DMS114 treated with DMSO at 0.1 percent for 48 hours (cell line): ENCODE data around the gene SNX13.

ENCODE experiments used
- DNase-seq: peaks from one replicate; lab custom pipeline; 2025; ENCODE audit not compliant: unreplicated experiment; lab: John Stamatoyannopoulos, UW

The SNX13 gene, protein sequence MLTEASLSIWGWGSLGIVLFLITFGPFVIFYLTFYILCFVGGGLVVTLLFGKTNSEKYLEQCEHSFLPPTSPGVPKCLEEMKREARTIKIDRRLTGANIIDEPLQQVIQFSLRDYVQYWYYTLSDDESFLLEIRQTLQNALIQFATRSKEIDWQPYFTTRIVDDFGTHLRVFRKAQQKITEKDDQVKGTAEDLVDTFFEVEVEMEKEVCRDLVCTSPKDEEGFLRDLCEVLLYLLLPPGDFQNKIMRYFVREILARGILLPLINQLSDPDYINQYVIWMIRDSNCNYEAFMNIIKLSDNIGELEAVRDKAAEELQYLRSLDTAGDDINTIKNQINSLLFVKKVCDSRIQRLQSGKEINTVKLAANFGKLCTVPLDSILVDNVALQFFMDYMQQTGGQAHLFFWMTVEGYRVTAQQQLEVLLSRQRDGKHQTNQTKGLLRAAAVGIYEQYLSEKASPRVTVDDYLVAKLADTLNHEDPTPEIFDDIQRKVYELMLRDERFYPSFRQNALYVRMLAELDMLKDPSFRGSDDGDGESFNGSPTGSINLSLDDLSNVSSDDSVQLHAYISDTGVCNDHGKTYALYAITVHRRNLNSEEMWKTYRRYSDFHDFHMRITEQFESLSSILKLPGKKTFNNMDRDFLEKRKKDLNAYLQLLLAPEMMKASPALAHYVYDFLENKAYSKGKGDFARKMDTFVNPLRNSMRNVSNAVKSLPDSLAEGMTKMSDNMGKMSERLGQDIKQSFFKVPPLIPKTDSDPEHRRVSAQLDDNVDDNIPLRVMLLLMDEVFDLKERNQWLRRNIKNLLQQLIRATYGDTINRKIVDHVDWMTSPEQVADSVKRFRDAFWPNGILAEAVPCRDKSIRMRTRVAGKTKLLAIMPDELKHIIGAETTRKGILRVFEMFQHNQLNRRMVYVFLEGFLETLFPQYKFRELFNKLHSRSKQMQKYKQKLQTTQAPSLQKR

DNA sequence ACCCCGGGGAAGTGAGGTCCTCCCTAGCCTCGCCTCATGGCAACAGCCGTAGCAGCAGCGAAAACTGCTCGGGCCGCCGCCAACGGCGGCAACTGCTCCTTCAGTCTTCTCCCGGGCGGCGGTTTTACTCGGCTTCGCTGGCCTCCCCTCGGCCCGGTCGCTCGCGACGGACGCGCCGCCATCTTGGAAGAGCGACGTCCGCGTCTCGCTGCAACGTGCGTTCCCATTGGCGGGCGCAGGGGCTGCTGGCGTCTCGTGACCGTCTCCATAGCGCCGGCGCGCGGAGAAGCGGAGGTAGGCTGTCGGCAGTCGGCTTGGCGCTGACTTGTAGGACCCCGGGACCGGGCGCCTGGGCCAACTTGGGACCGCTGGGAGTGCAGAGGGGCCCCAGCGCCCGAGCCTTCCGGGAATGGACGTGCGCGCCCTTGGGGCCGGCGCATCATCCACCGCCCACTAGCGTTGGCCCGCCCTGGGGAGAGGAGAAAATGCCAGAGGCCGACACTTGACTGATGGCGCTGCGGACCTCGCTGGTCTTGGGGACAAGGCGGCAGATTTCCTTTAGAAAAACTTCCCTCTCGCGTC is at the start of gene SNX13:
TSS of gene SNX13 (minus strand) at position 193 of the 582 bp plus-strand sequence. CDS start 199 bp downstream, outside the sequence.
- peak; percentile 77 for DNase-seq

DNA sequence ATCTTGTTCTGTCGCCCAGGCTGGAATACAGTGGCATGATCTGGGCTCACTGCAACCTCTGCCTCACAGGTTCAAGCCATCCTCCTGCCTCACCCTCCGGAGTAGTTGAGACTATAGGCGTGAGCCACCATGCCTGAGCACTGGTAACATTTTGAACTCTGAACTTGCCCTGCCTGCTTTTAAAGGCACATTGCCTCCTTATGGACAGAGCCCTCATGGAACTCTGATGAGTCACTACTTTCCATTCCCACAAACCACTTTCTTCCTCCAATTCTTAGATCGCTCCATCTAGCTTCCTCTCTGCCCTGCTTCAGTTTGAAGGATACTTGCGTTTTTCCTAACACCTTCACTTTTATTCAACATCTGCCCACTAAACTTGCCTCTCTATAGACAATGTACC is 49.3 kb upstream of the SNX13 start:
- no peak for DNase-seq

DNA sequence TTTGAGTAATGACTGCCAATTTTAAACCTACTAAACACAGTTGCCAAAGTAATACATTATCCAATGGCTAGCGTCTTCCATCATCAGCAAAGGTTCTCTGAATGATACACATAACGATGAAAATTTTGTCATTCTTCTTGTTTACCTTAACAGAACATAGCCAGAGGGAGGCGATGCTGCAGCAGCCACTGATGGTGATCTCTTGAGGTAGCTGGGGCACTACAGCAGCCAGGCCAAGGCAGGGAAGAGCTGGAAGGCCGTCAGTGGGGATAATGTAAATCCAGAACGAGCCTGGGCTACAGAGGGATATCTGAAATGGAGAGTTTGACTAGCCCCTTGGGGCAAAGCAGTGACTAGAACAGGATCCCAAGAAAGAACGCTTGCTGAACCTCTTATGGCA is 48.6 kb upstream of the SNX13 start:
- no peak for DNase-seq

DNA sequence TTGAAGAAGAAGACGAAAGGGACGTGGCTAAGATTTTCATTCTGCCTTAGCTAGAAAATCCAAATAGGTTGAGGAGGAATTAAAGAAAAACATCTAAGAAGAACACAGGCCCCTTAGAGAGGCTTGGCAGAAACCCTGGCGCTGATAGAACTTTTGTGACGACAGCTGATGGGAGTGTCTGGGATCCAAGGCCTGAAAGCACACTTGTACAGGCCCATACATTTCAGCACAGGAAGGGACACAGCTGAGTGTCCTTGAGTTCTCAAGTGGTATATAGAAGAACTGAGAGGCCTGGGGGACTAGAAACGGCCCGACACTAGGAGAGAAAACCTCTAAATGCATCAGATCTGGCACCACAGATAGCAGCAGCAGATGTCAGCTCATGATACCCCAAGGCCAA is 47.8 kb upstream of the SNX13 start:
- no peak for DNase-seq

DNA sequence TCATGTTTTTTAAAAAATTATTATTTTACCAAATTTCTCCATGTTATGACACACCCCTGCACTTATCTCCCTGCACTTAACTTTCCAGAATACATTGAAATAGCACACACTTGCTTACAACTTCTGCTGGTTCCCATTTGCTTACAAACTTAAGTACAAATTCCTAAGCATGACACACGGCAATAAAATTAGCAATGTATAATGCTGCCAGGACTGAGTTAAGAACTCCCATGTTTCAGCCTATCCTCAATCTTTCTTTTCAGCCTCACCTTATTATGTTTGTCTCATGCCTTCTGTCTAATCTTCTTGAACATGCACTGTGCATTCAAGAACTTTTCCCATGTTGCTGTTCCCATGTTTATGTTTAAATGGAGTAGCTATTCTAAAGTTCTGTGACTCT is 46.6 kb upstream of the SNX13 start:
- no peak for DNase-seq

DNA sequence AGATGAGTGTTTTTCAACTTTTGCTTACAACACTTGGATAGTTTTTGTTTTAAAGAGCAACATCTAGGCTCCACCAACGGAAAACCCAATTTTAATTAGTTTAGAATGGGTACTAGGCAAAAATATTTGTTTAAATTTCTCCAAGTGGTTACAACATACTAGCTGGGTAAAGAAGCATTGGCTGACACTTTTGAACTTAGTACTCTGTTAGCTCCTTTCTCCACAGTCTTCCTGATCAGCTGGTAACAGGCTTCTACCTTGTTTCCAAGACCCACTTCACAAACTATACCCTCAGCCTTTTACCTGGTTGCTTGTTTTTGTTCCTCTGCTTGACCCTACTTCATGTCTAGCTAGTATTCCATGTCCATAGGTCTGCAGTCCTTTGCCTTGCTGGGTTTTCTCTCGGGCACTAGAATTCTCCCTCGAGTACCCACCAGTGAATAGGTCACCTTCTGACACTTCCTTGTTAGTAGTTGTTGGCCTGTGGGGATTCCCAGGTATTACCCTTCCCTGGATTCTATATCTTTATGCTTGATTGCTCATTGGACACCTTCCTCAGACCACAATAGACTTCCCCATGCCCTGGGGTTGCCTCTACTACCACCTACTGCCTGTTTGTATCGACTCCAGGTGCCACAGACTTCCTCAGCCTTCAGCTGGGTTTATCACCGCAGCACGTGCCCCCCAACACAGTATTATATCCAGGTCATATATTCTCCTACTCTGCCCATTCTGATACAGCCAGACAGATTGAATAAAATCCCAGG is 45.4 kb upstream of the SNX13 start:
- no peak for DNase-seq

DNA sequence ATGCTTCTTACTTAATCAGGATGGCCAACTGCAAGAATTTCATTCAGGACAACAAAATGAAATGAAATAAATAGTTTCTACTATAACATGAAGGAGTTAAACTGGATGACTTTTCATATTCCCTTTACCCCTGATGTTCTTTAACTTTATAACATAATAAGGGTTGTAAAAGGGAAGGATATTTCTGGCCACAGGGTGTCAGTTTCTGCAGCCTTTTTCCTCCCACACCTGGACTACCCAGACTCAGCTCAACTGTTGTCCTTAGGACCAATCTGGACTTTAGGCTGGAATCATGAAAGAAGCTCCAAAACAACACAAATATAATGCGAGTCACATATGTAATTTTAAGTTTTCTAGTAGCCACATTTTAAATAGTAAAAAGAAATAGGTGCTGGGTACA is 44.0 kb upstream of the SNX13 start:
- DNase-seq = no peak

DNA sequence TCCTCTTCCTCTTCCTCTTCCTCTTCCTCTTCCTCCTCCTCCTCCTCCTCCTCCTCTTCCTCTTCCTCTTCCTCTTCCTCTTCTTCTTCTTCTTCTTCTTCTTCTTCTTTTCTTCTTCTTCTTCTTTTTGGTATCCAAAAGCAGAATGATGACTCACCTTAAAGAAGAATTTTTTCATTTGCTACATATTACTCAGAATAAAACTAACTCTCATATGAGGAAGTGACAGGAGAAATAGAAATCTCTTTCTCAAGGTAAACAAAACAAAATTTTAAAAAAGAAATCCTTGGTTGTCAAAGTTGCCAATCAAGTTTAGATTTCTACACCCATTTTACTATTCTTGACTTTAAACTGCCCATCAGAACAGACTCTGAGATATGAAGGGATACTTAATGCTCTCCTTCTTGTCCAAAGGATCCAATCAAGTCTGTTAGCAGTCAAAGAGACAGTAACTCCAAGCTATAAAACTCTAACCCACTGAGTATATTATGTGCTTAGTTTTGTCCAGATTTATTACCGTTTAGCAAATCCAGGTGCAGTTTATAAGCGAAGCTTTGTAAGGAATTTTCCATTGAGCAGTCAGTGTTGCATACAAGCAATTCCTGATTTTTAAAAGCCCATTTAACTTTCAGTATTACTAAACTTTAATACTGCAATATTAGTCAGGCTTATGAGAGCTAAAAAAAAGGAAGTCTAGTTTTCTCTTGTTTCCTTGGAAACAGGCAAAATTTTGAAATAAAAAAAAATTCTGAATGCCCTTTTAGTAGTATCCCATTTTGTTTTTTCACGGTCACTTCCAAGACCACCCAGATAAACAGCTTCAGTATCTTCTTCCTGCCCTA is 43.1 kb upstream of the SNX13 start:
- DNase-seq = no peak

DNA sequence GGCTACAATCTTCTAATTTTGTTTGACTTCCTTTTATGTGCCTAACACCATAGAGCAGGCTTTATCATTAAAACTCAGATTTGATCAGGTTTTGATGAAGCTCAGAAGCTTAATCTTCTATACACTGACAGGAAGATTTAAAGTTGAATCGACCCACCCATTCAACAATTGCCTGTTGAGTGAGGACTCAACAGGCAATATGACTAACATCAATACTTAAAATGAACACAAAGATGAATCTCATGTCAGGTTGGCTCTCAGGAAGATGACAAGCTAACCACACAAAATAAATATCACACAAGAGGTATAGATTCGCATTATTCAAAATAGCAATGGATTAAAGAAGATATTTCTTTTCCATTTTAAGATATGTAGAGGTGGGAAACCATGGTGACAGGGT is 36.7 kb upstream of the SNX13 start:
- no peak for DNase-seq

DNA sequence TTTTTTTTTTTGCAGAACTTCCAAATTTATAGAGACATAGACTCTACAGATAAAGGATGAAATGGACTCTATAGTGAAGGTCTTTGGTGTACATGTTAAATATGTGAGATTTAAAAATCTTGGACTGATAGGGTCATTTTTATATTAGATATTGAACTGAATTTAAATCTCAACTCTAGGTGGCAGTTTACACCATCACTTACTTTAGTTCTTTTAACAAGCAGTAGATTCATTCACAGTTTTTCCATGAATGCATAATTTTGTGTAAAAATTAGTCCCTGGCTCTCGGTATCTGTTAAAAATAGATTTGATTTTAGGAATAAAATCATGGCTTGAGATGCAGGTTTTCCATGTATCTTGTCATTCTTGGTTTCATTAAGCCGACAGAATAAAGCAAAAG is 31.1 kb upstream of the SNX13 start:
- no peak for DNase-seq

DNA sequence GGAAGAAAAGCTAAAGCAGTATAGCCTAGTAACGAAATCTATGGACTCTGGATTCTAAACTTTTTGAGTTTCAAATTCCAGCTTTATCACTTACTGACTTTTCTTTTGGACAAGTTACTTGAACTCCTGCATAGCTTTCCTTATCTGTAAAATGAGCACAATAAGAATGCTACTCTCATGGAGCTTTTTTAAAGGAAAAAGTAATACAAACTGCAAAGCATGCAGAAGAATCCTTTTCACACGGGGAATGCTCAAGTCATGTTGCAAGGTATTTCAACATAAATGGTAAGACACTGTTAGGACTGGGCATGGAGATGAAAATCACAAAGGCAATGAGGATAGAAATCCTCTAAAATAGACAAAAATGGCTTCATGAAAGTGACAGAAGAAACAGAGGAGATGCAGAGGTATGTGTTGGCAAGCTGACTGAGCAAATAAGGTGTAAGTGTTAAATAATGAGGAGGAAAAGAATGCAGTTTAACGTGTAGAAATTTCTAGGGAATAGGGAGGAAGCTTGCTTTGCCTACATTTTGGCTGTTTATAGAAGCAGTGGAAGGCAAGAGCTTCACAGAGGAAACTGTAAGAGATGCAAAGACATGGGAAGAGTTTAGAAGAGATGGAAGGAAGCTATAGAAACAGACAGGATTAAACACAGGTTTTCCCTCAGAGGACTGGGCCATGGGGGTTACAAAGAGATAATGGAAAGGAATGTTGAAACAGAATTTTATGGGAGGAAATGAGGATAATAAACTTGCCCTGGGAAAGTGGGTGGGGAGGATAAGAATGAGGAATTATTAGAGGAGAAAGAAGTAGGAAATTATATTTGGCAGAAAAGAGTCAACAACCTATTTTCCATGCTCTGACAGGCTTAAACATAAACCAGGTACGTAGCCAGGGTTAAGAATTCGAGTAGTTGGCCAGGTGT is 28.8 kb upstream of the SNX13 start:
- DNase-seq = no peak

DNA sequence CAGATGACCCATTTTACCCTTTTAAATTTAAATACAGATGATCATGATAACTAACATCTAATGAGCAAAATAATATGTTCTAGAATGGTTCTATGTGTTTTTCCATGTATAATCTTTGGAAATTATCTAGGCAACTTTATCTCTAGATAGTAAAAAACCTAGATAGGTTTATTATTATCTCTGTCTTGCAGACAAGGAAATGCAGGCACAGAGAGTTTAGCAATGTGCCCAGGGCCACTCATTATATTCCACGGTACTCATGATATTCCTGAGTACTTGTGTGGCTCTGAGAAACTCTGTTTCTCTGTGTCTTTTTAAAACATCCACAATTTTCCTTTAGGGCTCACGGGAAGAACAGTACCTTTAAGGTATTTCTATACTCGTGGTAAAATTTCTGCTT is 26.4 kb upstream of the SNX13 start:
- no peak for DNase-seq

DNA sequence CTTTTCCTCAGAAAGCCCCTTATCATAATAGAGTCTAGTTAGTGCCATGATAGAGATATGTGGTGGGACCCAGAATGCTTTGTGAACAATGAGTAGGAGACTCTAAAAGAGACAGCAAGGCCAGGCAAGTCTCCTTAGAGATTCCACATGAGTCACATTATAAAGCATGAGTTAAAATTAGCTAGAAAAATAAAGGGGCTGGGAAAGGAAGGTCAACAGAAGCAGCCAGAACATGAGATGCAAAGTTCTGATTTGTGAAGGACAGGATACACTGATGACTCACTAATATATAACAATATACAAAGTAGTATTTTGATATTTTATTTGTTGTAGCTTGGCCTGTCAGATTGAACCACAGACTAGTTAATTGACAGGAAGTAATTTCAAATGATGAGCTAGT is 25.3 kb upstream of the SNX13 start:
- no peak for DNase-seq

DNA sequence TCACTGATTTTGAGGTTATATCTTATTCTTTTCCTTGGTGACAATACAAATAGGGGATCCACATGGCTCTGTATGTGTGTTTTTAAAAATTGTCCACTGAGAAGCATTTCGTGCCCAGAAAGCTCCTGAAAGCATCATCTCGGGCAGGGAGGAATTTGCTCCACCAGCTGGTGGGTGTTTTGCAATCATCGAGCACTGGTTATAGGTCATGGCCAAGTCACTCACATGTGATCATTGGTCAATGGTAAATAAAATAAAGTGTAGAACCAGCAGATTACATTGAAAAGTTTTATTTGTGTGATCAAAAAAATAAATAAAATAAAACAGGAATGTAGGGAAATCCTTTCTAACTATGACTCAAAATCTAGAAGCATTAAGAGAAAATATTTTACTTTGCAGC is 23.0 kb upstream of the SNX13 start:
- no peak for DNase-seq

DNA sequence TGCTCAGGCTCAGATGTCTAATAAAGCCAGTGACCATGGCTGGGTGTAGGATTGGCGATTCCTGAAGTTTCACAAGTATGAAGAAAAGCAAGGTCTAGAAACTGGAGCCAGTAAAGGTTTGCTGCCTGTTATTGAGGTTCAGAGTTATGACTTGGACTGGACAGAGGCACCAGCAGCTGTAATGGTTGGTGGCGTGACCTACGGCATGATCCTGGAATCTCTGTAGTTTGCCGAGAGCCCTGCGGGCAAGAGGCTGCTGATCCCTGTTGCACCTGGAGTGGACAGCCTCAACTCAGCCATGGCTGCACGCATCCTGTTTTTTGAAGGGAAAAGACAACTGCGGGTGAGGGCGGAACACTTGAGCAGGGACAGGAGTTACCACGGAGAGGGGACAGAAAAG is 22.4 kb upstream of the SNX13 start:
- DNase-seq = no peak

DNA sequence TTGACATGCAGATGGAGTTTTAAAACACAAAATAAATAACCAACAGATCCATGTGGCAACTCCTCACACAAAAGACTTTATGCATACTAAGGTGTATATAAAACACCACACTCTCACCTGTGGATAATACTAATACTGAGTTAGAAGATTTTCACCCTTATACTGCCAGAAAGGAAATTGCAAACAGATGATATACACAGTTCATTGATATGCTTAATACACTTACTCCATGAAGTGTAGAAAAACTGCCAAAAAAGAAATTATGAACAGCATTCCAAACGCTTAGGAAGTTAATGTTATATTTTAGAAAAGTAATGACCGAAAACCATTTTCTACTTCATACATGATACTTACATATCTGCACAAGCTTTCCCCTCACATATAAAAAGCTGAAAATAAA is 17.6 kb upstream of the SNX13 start:
- no peak for DNase-seq

DNA sequence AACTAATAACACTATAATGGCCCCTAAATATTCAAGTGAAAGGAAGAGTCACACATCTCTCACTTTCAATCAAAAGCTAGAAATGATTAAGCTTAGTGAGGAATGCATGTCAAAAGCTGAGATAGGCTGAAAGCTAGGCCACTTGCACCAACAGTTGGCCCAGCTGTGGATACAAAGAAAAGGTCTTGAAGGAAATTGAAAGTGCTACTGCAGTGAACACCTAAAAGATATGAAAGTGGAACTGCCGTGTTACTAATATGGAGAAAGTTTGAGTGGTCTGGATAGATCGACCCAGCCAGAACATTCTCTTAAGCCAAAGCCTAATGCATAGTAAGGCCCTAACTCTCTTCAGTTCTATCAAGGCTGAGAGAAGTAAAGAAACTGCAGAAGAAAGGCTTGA is 12.1 kb upstream of the SNX13 start:
- DNase-seq = no peak

DNA sequence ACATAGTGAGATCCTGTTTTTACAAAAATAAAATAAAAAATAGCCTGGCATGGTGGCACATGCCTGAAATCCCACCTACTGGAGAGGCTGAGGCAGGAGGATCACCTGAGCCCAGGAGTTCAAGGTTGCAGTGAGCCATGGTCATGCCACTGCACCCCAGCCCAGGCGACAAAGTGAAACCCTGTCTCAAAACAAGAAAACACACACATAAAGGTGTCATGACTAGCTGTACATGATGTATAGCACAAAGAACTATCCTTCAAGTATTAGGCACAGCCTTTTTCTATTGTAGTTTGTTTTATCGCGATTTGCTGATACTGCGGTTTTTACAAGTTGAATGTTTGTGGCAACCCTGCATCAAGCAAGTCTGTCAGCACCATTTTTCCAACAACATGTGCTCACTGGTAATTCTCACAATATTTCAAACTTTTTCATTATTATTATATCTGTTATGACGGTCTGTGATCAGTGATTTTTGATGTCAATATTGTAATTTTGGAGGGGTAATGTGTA is 11.5 kb upstream of the SNX13 start:
- no peak for DNase-seq
